GM21619 (cell line): ENCODE measurements around the gene STK17A.
A peak's percentile ranks its signal among the peaks of the same experiment; 100 is the strongest.
"Not testable (repeated sequence)": the region's sequence is repeated elsewhere in the genome, so short reads cannot be mapped to it uniquely, and the experiment has no call there.

Experiments
- ATAC-seq: cut with Tn5 transposase; IDR thresholded peaks from one replicate; pipeline ENCODE4 v1.9.1; 2021; ENCODE audit not compliant: unreplicated experiment

The STK17A gene

GRCh38 chr7:43653891-43654504 lies 71.1 kb downstream of the STK17A start:
- ATAC-seq: no peak

GRCh38 chr7:43655584-43655983 lies 72.7 kb downstream of the STK17A start:
- no peak for ATAC-seq

GRCh38 chr7:43656997-43657396 lies 74.1 kb downstream of the STK17A start:
- no peak for ATAC-seq

- peak; percentile 76 for ATAC-seq
Observed at GRCh38 chr7:43658718-43659548, 76.0 kb downstream of the STK17A start.

GRCh38 chr7:43659549-43659896 lies 76.6 kb downstream of the STK17A start:
- ATAC-seq: no peak

- ATAC-seq: no peak
Observed at GRCh38 chr7:43660141-43660540, 77.2 kb downstream of the STK17A start.

- no peak for ATAC-seq
Observed at GRCh38 chr7:43664681-43665080, 81.8 kb downstream of the STK17A start.

- ATAC-seq: no peak
Observed at GRCh38 chr7:43666938-43667337, 84.0 kb downstream of the STK17A start.

- ATAC-seq: no peak
Observed at GRCh38 chr7:43668035-43668434, 85.1 kb downstream of the STK17A start.

- ATAC-seq: no peak
Observed at GRCh38 chr7:43669286-43670081, 86.6 kb downstream of the STK17A start.

- ATAC-seq: no peak
Observed at GRCh38 chr7:43671521-43671920, 88.6 kb downstream of the STK17A start.

- ATAC-seq: not testable (repeated sequence)
Observed at GRCh38 chr7:43673243-43673976, 90.5 kb downstream of the STK17A start.

GRCh38 chr7:43674559-43675436 lies 91.9 kb downstream of the STK17A start:
- ATAC-seq: no peak
